DOHH2 (cell line): Measurements from ENCODE around the gene TEX9.

Experiments
- H3F3A ChIP-seq: fragments of 200-600 bp; sonication (generic), shearing (Covaris generic); 2 replicates; pipeline ENCODE4 v1.6.0; 2016; ENCODE audit warnings: antibody characterized with exemption, mild to moderate bottlenecking; ENCODE audit not compliant: control insufficient read depth, insufficient read depth
- H3K27ac ChIP-seq: fragments of 200-600 bp; sonication (generic); 2 replicates; pipeline ENCODE4 v1.5.1; 2014; ENCODE audit warnings: low read depth, mild to moderate bottlenecking, low read length, moderate library complexity
- H3K27me3 ChIP-seq: fragments of 200-600 bp; sonication (generic); 2 replicates; pipeline ENCODE4 v1.6.1; 2014; ENCODE audit warnings: mild to moderate bottlenecking, low read length, mixed read lengths; ENCODE audit not compliant: control insufficient read depth
- H3K36me3 ChIP-seq: fragments of 200-600 bp; sonication (generic); 2 replicates; pipeline ENCODE4 v1.6.1; 2014; ENCODE audit warnings: mild to moderate bottlenecking, low read length, moderate library complexity, mixed read lengths; ENCODE audit not compliant: control insufficient read depth
- H3K4me1 ChIP-seq: fragments of 200-600 bp; sonication (generic); 2 replicates; pipeline ENCODE4 v1.6.1; 2014; ENCODE audit warnings: mild to moderate bottlenecking, low read length, mixed read lengths; ENCODE audit not compliant: control insufficient read depth
- H3K4me2 ChIP-seq: fragments of 200-600 bp; sonication (generic); 2 replicates; pipeline ENCODE4 v1.6.0; 2014; ENCODE audit warnings: mild to moderate bottlenecking, low read length, moderate library complexity
- H3K4me3 ChIP-seq: fragments of 200-600 bp; sonication (generic); 2 replicates; pipeline ENCODE4 v1.5.1; 2014; ENCODE audit warnings: mild to moderate bottlenecking, low read length, mixed read lengths
- H3K79me2 ChIP-seq: fragments of 200-600 bp; sonication (generic); 2 replicates; pipeline ENCODE4 v1.6.1; 2014; ENCODE audit warnings: mild to moderate bottlenecking, low read length, mixed read lengths; ENCODE audit not compliant: control insufficient read depth
- H3K9me2 ChIP-seq: fragments of 200-600 bp; sonication (generic); replicated peaks from 2 replicates; pipeline ENCODE4 v1.6.1; 2014; ENCODE audit warnings: mild to moderate bottlenecking, low read length, mixed read lengths; ENCODE audit not compliant: control insufficient read depth
- H3K9me3 ChIP-seq: fragments of 200-600 bp; sonication (generic); 2 replicates; pipeline ENCODE4 v1.6.1; 2014; ENCODE audit warnings: antibody characterized with exemption, low read length, mixed read lengths; ENCODE audit not compliant: control insufficient read depth, insufficient read depth
- H4K20me1 ChIP-seq: fragments of 200-600 bp; sonication (generic); 2 replicates; pipeline ENCODE4 v1.6.0; 2014; ENCODE audit warnings: low read depth, mild to moderate bottlenecking, antibody characterized with exemption, low read length, moderate library complexity; ENCODE audit not compliant: control insufficient read depth, insufficient read depth
- CTCF ChIP-seq: fragments of 200-600 bp; sonication (generic); IDR thresholded peaks from one replicate; pipeline ENCODE4 v1.5.1; 2014; ENCODE audit warnings: antibody characterized with exemption, mild to moderate bottlenecking, low read depth, low read length; ENCODE audit not compliant: poor library complexity, severe bottlenecking
- EZH2phosphoT487 ChIP-seq: fragments of 200-600 bp; sonication (generic); IDR thresholded peaks from 2 replicates; pipeline ENCODE4 v1.6.1; 2017; ENCODE audit warnings: borderline replicate concordance, mild to moderate bottlenecking, antibody characterized with exemption, low read length, moderate library complexity, mixed read lengths

The TEX9 gene

DNA sequence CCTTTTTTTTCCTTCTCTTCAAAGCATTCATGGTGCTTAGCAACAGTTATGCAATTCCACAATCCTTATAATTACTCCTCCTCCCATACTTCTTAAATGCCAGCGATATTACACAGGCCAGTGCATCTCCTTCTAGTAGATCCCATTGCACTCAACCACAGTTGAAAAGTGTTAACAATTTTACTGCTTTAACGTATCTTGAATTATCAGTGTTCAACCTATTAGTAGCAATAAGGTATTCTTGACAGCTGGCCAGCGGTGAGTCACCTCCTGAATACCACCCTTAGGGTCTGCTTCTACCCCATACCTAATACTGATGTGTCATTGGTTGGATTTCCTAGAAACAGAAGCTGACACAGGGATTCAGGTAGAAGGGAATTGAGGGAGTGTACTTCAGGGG lies 24.0 kb upstream of the TEX9 start:
- H3K27ac ChIP-seq, result no peak overlapping the region
- no peaks in the 10 kb centered on the region for H4K20me1 ChIP-seq
- H3K4me1 ChIP-seq, result no peaks in the 10 kb centered on the region
- no peaks in the 10 kb centered on the region for H3K36me3 ChIP-seq
- no peak overlapping the region for H3K4me3 ChIP-seq
- no peaks in the 10 kb centered on the region for H3K9me3 ChIP-seq
- no peaks in the 10 kb centered on the region for H3K9me2 ChIP-seq
- H3K27me3 ChIP-seq, result no peaks in the 10 kb centered on the region
- H3K79me2 ChIP-seq, result no peaks in the 10 kb centered on the region
- H3F3A ChIP-seq, result no peaks in the 10 kb centered on the region
- no peak overlapping the region for H3K4me2 ChIP-seq
- TF ChIP-seq EZH2phosphoT487 (no peak), CTCF (no peak)

DNA sequence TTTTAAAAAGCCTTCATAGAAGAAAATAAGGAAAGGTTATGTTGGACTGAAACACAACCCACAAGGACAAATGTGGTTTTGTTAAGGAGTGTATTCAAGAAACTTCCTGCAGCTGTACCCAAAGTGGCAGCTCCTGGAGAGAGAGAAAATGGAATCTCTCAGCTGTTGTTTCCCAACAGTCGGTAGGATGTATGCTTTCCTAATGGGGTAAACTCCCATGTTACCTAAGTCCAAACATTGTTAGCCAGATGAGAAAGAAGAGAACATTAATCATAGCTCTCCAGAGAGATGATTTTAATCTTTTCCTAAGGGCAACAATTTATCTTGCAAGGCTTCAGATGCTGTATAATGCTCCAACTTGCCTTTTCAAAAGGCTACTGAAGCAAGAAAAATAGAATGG lies 22.6 kb upstream of the TEX9 start:
- Histone ChIP-seq H3K4me1 (no peaks in the 10 kb centered on the region), H3K9me2 (no peaks in the 10 kb centered on the region), H4K20me1 (no peaks in the 10 kb centered on the region), H3F3A (no peaks in the 10 kb centered on the region), H3K27me3 (no peaks in the 10 kb centered on the region), H3K79me2 (no peaks in the 10 kb centered on the region), H3K27ac (no peak overlapping the region), H3K9me3 (no peaks in the 10 kb centered on the region), H3K4me2 (no peak overlapping the region), H3K4me3 (no peak overlapping the region), H3K36me3 (no peaks in the 10 kb centered on the region)
- no peak for TF ChIP-seq EZH2phosphoT487
- TF ChIP-seq CTCF, result no peak

DNA sequence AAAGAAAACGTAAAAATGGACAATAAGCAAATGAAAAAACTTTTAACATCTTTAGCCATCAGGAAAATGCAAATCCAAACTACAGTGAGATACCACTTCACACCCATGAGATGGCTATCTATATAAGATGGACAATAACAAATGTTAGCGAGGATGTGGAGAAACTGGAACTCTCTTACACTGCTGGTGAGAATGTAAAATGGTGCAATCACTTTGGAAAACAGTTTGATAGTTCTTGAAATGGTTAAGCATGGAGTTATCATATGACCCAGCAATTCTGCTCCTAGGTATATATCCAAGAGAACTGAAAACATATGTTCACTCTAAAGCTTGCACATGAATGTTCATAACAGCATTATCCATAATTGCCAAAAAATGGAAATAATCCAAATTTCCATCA lies 21.3 kb upstream of the TEX9 start:
- Histone ChIP-seq H3K9me3 (no peaks in the 10 kb centered on the region), H4K20me1 (no peaks in the 10 kb centered on the region), H3K27me3 (no peaks in the 10 kb centered on the region), H3K27ac (no peak overlapping the region), H3K4me2 (no peak overlapping the region), H3K36me3 (no peaks in the 10 kb centered on the region), H3K4me1 (no peaks in the 10 kb centered on the region), H3K4me3 (no peak overlapping the region), H3K79me2 (no peaks in the 10 kb centered on the region), H3K9me2 (no peaks in the 10 kb centered on the region), H3F3A (no peaks in the 10 kb centered on the region)
- TF ChIP-seq CTCF, result no peak
- no peak for TF ChIP-seq EZH2phosphoT487

- Histone ChIP-seq H3K27me3 (no peaks in the 10 kb centered on the region), H3K79me2 (no peaks in the 10 kb centered on the region), H3F3A (no peaks in the 10 kb centered on the region), H3K9me3 (no peaks in the 10 kb centered on the region), H3K9me2 (no peaks in the 10 kb centered on the region), H3K36me3 (no peaks in the 10 kb centered on the region), H3K4me1 (no peaks in the 10 kb centered on the region), H3K4me2 (no peak overlapping the region), H3K4me3 (no peak overlapping the region), H3K27ac (no peak overlapping the region), H4K20me1 (no peaks in the 10 kb centered on the region)
- TF ChIP-seq EZH2phosphoT487 (no peak), CTCF (no peak)
These were observed 20.9 kb upstream of the TEX9 start for GRCh38 chr15:56344336-56344735.
